Ovary (tissue), 9 donors: Measurements from ENCODE around the gene ATP2A2. TPM values are rescaled to one million over a fixed set of nuclear protein-coding genes. Genes with fewer than 3 reads are reported as not detected.

ENCODE experiments used
- DNase-seq, 5 donors: peaks; one replicate each; pipeline ENCODE4 v3.0.0-alpha.2; 2019 to 2020
- H3K27ac ChIP-seq, 2 donors: fragments of 200-600 bp; one replicate each; pipeline versions ENCODE4 v1.5.1 to v1.8.0; 2019 to 2022
- H3K27me3 ChIP-seq: fragments of 200-600 bp; one replicate; pipeline ENCODE4 v1.8.0; 2022
- H3K36me3 ChIP-seq: fragments of 200-600 bp; sonication (generic); one replicate; pipeline ENCODE4 v1.5.1; 2019
- H3K4me1 ChIP-seq: one replicate; pipeline ENCODE4 v1.8.1; 2013; ENCODE audit warnings: mild to moderate bottlenecking, moderate library complexity; ENCODE audit not compliant: insufficient read depth
- H3K4me3 ChIP-seq: fragments of 200-600 bp; sonication (generic); one replicate; pipeline ENCODE4 v1.5.1; 2017
- H3K9me3 ChIP-seq, 2 donors: fragments of 200-600 bp in 1 of 2; sonication (generic) in 1 of 2; one replicate each; pipeline versions ENCODE4 v1.5.1 to v1.8.1; 2013 to 2019; ENCODE audit warnings: mild to moderate bottlenecking in 1 of 2, moderate library complexity in 1 of 2
- CTCF ChIP-seq, 3 donors: fragments of 450-650 bp in 2 of 3; fragments of 200-600 bp in 1 of 3; IDR thresholded peaks; one replicate each; pipeline versions ENCODE4 v1.5.1 to v1.8.0; 2016 to 2022; ENCODE audit warnings: antibody characterized with exemption in 3 of 3, mild to moderate bottlenecking in 1 of 3
- EP300 ChIP-seq: sonication (generic); formaldehyde crosslinking; IDR thresholded peaks from one replicate; pipeline ENCODE4 v1.6.1; 2017; ENCODE audit warnings: antibody characterized with exemption
- POLR2A ChIP-seq: fragments of 450-650 bp; IDR thresholded peaks from one replicate; pipeline ENCODE4 v1.6.1; 2017; ENCODE audit warnings: antibody characterized with exemption, mild to moderate bottlenecking, moderate library complexity
- WGBS, 3 donors: extraction: QIAGEN DNeasy Blood & Tissue Kit in 1 of 3; methylation state at CpG; one replicate each; pipeline versions ENCODE4 v1.1.5 to v1.1.7; 2013 to 2017; 5-methylcytosine and 5-hydroxymethylcytosine counted together
- intact Hi-C, 4 donors: fragments of 100-400 bp; cut with DNase I; formaldehyde crosslinking; loops; one replicate each; pipeline versions ENCODE4 v1.11.0 to v1.15.1; 2022 to 2023
- polyA plus RNA-seq, 2 donors: library from polyadenylated mRNA; stranded (reverse); fragments of 200-250 nt in 1 of 2; fragments of 350-450 nt in 1 of 2; fragmentation: Illumina TruSeq in 1 of 2; extraction: RNeasy Lipid Tissue Mini Kit (QIAGEN cat#74804) in 1 of 2; gene quantifications; one replicate each; pipeline ENCODE4 v1.2.3, GENCODE V29; 2013 to 2014
- small RNA-seq: library from RNA; depleted of rRNA; stranded (forward); fragments of <200 nt; gene quantifications from one replicate; pipeline ENCODE3, GENCODE V24; 2016
- total RNA-seq, 7 donors: library from RNA; depleted of rRNA in 2 of 7; stranded (reverse); fragments of >200 nt in 2 of 7; fragmentation: NEBNext Ultra II Directional in 3 of 7; extraction: Animal tissue kit (Norgen Biotek cat#: 25700) in 3 of 7; gene quantifications; one replicate each; pipeline versions ENCODE4 v1.1.0 to v1.2.4, GENCODE V29; 2016 to 2023
- donor health status: DM: no; HTN: no; CAD: no; lungs with moderate emphysema.
- donor health status: DM: no; HTN: no; CAD: no.
- donor health status: Bipolar disorder and iron deficiency.
- donor health status: DM: yes; HTN: yes; CAD: no.
- donor health status: DM: no; HTN: no; CAD: no.
- donor health status: DM: yes; HTN: yes; CAD: no.

ATP2A2 gene
- total and polyA plus RNA-seq, 9 donors = 54.2 to 183 (median 137) TPM

- no peak for DNase-seq
- intact Hi-C loops = no loop called here
- Histone ChIP-seq H3K9me3 (no peaks in the 10 kb centered on the region), H3K4me3 (no peak overlapping the region), H3K27ac (no peak overlapping the region), H3K4me1 (no peaks in the 10 kb centered on the region), H3K36me3 (no peaks in the 10 kb centered on the region), H3K27me3 (no peaks in the 10 kb centered on the region)
- WGBS, 3 donors = 91 to 94% (median 91%) methylated on average over 4 of the region's 4 CpGs
- TF ChIP-seq EP300 (no peak), POLR2A (no peak), CTCF (IDR thresholded peaks at IDR 0.05) (no peak)
Measured at GRCh38 chr12:110382683-110383082, 101.6 kb downstream of the ATP2A2 start.

Small RNA genes lying within 50 kb of the gene (small RNA-seq; reads per million reads assigned to genes)
- not detected for gene RN7SL769P

Other genes with a start within 250 kb of the ATP2A2 start
- 10 to 100 TPM; 11.6 to 24.9 (median 15.3) TPM for gene C12orf76, start 232.7 kb upstream of the ATP2A2 start, total RNA-seq
- gene C12orf76, start 232.7 kb upstream of the ATP2A2 start, polyA plus RNA-seq = 10 to 100 TPM; 17.8 to 20.5 TPM
- gene IFT81, start 156.9 kb upstream of the ATP2A2 start, total RNA-seq = 10 to 100 TPM; 15.5 to 22.3 (median 18.4) TPM
- 10 to 100 TPM; 10.4 to 12.1 TPM for gene IFT81, start 156.9 kb upstream of the ATP2A2 start, polyA plus RNA-seq
- gene ANAPC7, start 122.5 kb downstream of the ATP2A2 start, total RNA-seq = 10 to 100 TPM; 24.9 to 65.0 (median 41.7) TPM
- gene ANAPC7, start 122.5 kb downstream of the ATP2A2 start, polyA plus RNA-seq = 10 to 100 TPM; 23.6 to 66.7 TPM
- gene ARPC3, start 169.1 kb downstream of the ATP2A2 start, total RNA-seq = 100 to 1,000 TPM in 3 of 7 donors, 10 to 100 TPM in 4; 75.9 to 170 (median 92.9) TPM
- 100 to 1,000 TPM; 159 to 253 TPM for gene ARPC3, start 169.1 kb downstream of the ATP2A2 start, polyA plus RNA-seq
- 10 to 100 TPM; 15.5 to 32.5 (median 23.2) TPM for gene GPN3, start 187.0 kb downstream of the ATP2A2 start, total RNA-seq
- gene GPN3, start 187.0 kb downstream of the ATP2A2 start, polyA plus RNA-seq = 10 to 100 TPM; 20.9 to 30.4 TPM
- gene FAM216A, start 187.6 kb downstream of the ATP2A2 start, total RNA-seq = 10 to 100 TPM in 4 of 7 donors, 1 to 10 TPM in 3; 6.5 to 12.3 (median 10.1) TPM
- gene FAM216A, start 187.6 kb downstream of the ATP2A2 start, polyA plus RNA-seq = 10 to 100 TPM in 1 of 2 donors, 1 to 10 TPM in 1; 8.8 to 11.3 TPM
- gene VPS29, start 220.9 kb downstream of the ATP2A2 start, total RNA-seq = 10 to 100 TPM; 51.3 to 94.4 (median 66.6) TPM
- 100 to 1,000 TPM; 106 to 134 TPM for gene VPS29, start 220.9 kb downstream of the ATP2A2 start, polyA plus RNA-seq
- 1 to 10 TPM in 5 of 7 donors, under 1 TPM in 2; 0.23 to 3.8 (median 1.8) TPM for gene RAD9B, start 221.1 kb downstream of the ATP2A2 start, total RNA-seq
- 1 to 10 TPM in 1 of 2 donors, under 1 TPM in 1; 0.80 to 1.1 TPM for gene RAD9B, start 221.1 kb downstream of the ATP2A2 start, polyA plus RNA-seq